ENCODE data around the gene ASCC1. TPM values are rescaled to one million over a fixed set of nuclear protein-coding genes. Genes with fewer than 3 reads are reported as not detected.
A peak's percentile ranks its signal among the peaks of the same experiment; 100 is the strongest.

ASCC1 gene
- polyA plus RNA-seq, 2 of the 4 experiments (the other 2 are of a cell fraction): 56.5 to 82.3 TPM

DNA sequence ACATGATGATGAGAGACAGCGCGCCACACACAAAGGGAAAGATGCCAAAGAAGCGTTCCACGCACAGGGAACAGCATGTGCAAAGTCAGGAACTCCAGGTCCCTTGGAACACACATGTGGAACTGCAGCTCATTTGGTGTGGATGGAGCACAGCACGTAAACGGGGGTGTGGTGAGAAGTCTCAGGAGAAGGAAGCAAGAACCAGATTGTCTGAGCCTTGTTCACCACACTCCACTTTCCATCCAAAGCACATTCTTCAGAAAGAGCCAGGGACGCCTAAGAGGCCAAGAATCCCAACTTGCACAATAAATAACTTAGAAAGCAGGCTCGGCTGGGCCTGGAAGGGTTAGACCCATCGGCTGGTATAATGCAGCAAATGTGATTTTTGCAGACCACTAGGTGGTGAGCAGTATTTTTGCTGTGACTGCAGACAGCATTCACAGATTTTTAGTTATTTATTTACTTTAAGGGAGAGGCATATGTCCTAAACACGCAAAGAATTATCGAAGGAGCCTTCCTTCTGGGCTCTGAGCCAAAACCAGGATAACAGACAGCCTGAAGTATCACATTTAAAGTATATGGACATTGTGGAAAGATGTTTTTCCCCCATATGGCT is 27.9 kb upstream of the ASCC1 start (continued):
- TF ChIP-seq, protein P1, sequence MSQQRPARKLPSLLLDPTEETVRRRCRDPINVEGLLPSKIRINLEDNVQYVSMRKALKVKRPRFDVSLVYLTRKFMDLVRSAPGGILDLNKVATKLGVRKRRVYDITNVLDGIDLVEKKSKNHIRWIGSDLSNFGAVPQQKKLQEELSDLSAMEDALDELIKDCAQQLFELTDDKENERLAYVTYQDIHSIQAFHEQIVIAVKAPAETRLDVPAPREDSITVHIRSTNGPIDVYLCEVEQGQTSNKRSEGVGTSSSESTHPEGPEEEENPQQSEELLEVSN (IDR thresholded peaks at IDR 0.05; ENCODE audit: borderline replicate concordance, low read depth): no peak

DNA sequence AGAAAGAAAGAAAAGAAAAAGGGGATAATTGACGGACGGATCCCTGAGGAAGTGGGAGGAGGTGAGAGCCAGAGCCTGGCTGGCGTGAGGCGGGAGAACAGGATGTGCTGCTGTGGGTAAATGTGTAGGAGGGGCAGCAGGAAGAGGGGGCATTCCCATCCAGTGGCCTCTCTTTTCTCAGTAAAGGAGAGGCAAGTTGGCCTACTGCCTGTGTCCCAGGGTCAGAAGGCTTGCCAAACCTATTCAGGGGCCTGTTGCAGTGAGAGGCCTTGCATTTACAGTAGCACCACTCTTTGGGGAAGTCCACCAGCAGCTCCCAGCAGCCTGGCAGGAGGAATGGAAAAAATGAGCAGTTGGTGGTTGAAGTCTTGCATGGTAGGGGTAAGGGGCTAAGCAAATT is 26.6 kb upstream of the ASCC1 start:
- Histone ChIP-seq H3K9me3 (no peaks in the 10 kb centered on the region), H3K4me1 (peaks cover 59% of the 10 kb centered on the region), H3K4me2 (peak overlapping the region; percentile 72; the same call in 1 of the 3 replicates), H3K4me3 (no peak overlapping the region), H3K27ac (peak overlapping the region; percentile 99 to 100)
- WGBS (ENCODE audit: missing lambda C conversion rate): 94% methylated on average over 4 of the region's 4 CpGs
- no peak for DNase-seq (ENCODE audit: low read depth in 1 of 2, low spot score in 1 of 2)
- no peak for ATAC-seq
- TF ChIP-seq USF2 (IDR thresholded peaks at IDR 0.05) (no peak), RFX5 (IDR thresholded peaks at IDR 0.05) (no peak), TP53 (CRISPR knock-in tag; IDR thresholded peaks at IDR 0.05) (no peak), ZNF302 (CRISPR knock-in tag; IDR thresholded peaks at IDR 0.05) (no peak), HEYL (CRISPR knock-in tag; IDR thresholded peaks at IDR 0.05) (no peak), GATA3 (IDR thresholded peaks at IDR 0.05; ENCODE audit: borderline replicate concordance) (no peak), ZFP36 (IDR thresholded peaks at IDR 0.05; ENCODE audit: borderline replicate concordance, partially characterized antibody) (no peak), CHD2 (IDR thresholded peaks at IDR 0.05; ENCODE audit: low read length, partially characterized antibody) (no peak), NFE2L2 (conservative IDR thresholded peaks at IDR 0.05; ENCODE audit: low read length) (no peak), MAFK (IDR thresholded peaks at IDR 0.05; ENCODE audit: partially characterized antibody) (no peak)
- TF ChIP-seq, protein P2, sequence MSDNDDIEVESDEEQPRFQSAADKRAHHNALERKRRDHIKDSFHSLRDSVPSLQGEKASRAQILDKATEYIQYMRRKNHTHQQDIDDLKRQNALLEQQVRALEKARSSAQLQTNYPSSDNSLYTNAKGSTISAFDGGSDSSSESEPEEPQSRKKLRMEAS (IDR thresholded peaks at IDR 0.05): no peak
- ChIA-PET POLR2A (interaction anchor here (3.6 kb wide), 1 partner anchor 31 kb away, joined by 15 read pairs; the partner anchor contains the start of gene DDIT4), CTCF (interaction anchor here (0.9 to 2.5 kb wide), 10 partner anchors 10 to 346 kb away, joined by 3 to 10 read pairs (median 4); no protein-coding TSS in a partner anchor)
- FAIRE-seq: no peak

DNA sequence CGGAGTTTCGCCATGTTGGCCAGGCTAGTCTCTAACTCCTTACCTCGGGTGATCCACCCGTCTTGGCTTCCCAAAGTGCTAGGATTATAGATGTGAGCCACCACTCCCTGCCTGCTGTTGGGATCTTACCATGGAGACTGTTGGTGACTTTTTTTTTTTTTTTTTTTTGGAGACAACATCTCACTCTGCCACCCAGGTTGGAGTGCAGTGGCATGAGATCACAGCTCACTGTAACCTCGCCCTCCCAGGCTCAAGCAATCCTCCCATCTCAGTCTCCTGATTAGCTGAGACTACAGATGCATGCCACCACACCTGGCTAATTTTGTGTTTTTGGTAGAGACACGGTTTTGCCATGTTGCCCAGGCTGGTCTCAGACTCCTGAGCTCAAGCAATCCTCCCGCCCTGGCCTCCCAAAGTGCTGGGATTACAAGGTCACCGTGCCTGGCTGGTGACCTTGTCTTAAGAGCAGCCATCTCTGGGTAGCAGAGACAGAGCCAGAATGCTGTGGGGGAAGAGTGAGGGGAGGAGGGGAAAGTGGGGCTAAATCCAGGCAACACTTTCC is 25.7 kb upstream of the ASCC1 start:
- ATAC-seq: no peak
- no peak for FAIRE-seq
- CTCF ChIA-PET: interaction anchor here (0.6 to 1.5 kb wide), 6 partner anchors 12 to 1965 kb away, joined by 3 to 7 read pairs (median 4); no protein-coding TSS in a partner anchor
- peaks cover 56% of the 10 kb centered on the region for H3K4me1 ChIP-seq
- POLR2A ChIA-PET: interaction anchor here (0.6 to 3.6 kb wide), 3 partner anchors 9 to 32 kb away, joined by 3 to 15 read pairs (median 3); partner anchors contain the start of gene DDIT4
- H3K4me2 ChIP-seq: no peak overlapping the region
- 82% methylated on average over 8 of the region's 8 CpGs for WGBS (ENCODE audit: missing lambda C conversion rate)
- H3K27ac ChIP-seq: peak overlapping the region; percentile 99 to 100
- H3K9me3 ChIP-seq: no peaks in the 10 kb centered on the region
- TF ChIP-seq FOSL2 (IDR thresholded peaks at IDR 0.05) (no peak), FOSL2 (CRISPR knock-in tag; IDR thresholded peaks at IDR 0.05) (no peak), CEBPB (IDR thresholded peaks at IDR 0.05) (no peak), TFCP2L1 (CRISPR knock-in tag; IDR thresholded peaks at IDR 0.05) (no peak), ZSCAN20 (CRISPR knock-in tag; IDR thresholded peaks at IDR 0.05) (no peak), ELK1 (IDR thresholded peaks at IDR 0.05; ENCODE audit: low read depth, low read length) (no peak), PBX3 (IDR thresholded peaks at IDR 0.05) (no peak), EHF (CRISPR knock-in tag; IDR thresholded peaks at IDR 0.05) (no peak), MAFK (IDR thresholded peaks at IDR 0.05; ENCODE audit: partially characterized antibody) (no peak), GATA3 (IDR thresholded peaks at IDR 0.05; ENCODE audit: borderline replicate concordance) (no peak), HMGXB4 (CRISPR knock-in tag; IDR thresholded peaks at IDR 0.05; ENCODE audit: borderline replicate concordance) (no peak), RCOR1 (IDR thresholded peaks at IDR 0.05; ENCODE audit: low read depth, low read length) (no peak), NFE2L2 (conservative IDR thresholded peaks at IDR 0.05; ENCODE audit: low read length) (no peak)
- TF ChIP-seq, protein P2 (IDR thresholded peaks at IDR 0.05): no peak
- DNase-seq (ENCODE audit: low read depth in 1 of 2, low spot score in 1 of 2): no peak
- no peak overlapping the region for H3K4me3 ChIP-seq
